SKM-1 treated with dmso at 0.1 percent for 144 hours (cell line): ENCODE results near the gene EIF3K.

Experiments used
- DNase-seq: peaks from one replicate; lab custom pipeline; 2025; ENCODE audit not compliant: unreplicated experiment; lab: John Stamatoyannopoulos, UW

EIF3K gene

DNA sequence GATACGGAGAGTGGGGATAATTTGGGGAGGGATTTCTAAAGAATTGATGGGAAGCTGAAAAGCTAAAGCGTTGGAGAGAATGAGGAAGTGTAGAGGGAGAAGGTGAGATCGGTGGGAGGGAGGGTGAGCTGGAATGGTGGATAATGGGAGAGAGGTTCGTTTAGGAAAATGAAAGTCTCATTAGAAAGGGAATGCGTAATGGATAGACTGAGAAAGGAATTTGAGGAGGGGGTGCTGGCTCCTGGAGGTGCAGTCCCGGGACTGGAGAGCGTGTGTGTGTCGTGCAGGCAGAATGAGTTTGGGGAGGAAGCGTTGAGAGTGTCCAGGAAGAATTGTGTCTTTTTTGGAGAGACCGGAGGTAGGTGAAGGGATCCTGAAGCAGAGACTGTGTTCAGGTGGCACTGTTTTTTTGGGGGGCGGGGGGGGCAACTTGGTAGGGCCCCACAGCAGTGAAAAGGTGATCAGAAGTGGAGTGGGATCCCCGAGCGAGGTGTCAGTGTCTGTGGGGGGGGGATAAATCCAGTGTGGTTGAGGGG lies 29.8 kb downstream of the EIF3K start:
- DNase-seq = no peak

- no peak for DNase-seq
These were observed 30.6 kb downstream of the EIF3K start for GRCh38 chr19:38649305-38650171.

DNA sequence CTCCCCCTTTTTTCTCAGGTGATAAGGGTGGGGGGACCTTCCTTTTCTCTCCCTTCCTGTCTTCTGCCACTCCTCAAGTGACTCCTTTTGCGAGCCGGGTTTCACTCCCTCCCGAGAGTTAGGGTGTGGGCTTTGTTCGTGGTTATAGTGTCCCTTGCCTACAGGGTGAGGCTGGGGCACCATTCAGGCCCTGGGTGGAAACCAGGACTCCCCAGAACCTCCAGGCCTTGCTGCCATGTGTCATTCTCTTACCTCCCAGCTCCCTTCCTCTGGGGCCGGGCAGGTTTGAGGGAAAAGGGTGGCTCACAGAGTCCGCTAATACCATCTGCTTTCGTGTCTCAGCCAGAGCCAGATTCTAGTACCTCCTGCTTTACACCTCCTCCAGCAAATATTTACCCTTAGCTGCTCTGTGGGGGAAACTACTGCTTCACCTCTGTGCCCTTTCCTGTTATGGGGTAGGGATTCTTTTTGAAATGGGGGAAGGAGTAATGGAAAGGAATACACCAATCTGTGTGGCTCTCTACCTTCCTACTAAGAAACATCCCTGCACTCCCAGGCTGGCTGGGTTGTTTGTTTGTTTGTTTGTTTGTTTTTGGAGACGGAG lies 31.3 kb downstream of the EIF3K start:
- no peak for DNase-seq

- peak; percentile 66 for DNase-seq
These were observed 32.1 kb downstream of the EIF3K start for GRCh38 chr19:38650911-38651584.

- DNase-seq = no peak
These were observed 34.1 kb downstream of the EIF3K start for GRCh38 chr19:38653028-38653571.

DNA sequence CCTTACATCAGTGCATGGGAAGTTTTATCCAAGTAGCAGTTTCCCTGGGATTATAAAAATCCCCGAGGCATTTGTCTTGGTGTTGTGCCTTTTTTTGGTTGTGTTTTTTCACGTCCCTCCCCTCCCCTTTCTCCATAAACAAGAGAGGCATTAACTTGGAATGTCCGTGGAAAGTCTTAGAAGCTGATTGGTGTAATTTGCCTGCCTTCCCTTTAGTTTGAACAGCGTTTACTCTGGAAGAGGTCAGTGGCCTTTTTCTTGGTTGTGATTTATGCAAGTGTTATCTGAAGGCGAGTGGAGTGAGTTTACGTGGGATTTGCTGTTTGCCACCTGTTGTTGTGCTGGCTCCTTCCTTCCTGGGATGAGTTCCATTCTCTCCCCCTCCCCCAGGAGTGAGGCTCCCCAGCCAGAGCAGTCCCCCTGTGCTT lies 35.7 kb downstream of the EIF3K start:
- no peak for DNase-seq

- no peak for DNase-seq
These were observed 36.3 kb downstream of the EIF3K start for GRCh38 chr19:38655148-38655824.

DNA sequence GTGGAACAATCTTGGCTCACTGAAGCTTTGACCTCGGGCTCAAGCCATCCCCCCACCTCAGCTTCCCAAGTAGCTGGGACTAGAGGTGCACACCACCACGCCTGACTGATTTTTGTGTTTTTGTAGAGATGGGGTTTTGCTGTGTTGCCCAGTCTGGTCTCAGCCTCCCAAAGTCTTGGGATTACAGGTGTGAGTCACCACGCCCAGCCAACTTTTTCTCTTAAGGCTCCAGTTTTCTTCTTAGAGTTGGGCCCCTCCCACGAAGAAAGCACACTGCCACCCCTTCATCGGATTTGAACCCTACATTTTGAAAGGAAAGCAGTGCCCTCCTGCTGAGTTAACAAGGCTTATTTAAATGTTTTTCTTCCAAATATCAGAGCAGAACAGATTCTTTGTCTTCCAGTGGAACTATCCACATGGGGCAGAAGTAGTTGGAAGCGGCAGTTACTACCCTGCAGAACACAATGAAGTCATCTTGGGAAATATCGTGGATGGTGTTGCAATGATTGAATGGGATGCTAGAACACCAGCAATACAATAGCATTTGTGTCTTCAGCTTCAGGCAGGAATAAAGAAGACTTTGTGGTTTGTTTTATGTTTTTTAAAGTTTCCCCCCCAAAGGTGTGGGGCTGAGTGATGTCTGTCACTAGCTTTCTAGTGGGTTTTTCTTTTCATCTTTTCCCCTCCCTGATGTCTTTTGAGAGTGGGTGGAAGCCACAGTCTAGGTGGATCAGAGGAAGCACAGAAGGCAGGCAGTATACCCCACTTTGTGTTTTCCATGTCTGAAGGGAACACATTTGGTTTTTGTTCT lies 37.4 kb downstream of the EIF3K start:
- DNase-seq = peak; percentile 36

DNA sequence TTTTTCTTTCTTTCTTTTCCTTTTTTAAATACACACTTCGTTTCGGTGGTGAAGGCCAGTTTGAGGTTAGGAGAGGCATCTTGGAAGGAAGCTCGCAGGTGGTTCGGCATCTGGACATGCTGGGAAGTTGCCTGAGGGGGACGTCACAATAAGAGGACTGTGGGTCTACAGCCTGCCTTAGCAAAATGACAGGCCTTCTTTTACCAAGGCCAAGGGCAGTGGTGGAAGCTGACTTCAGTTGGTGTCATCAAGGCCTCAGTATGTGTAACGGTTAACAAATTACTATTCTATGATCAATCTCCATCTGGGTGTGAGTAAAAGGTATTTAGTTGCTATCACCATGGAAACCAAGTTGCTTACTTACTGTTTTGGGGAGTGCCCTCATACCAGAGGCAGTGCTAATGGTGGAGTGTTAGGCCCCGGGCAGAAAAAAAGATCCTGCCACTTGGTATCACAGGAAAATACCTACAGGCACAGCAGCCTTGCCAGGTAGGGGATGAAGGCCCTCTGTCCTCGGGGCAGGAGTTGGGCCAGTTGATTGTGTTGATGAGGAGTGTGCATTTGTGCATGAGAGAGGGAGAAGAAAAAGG lies 38.7 kb downstream of the EIF3K start:
- DNase-seq = no peak

DNA sequence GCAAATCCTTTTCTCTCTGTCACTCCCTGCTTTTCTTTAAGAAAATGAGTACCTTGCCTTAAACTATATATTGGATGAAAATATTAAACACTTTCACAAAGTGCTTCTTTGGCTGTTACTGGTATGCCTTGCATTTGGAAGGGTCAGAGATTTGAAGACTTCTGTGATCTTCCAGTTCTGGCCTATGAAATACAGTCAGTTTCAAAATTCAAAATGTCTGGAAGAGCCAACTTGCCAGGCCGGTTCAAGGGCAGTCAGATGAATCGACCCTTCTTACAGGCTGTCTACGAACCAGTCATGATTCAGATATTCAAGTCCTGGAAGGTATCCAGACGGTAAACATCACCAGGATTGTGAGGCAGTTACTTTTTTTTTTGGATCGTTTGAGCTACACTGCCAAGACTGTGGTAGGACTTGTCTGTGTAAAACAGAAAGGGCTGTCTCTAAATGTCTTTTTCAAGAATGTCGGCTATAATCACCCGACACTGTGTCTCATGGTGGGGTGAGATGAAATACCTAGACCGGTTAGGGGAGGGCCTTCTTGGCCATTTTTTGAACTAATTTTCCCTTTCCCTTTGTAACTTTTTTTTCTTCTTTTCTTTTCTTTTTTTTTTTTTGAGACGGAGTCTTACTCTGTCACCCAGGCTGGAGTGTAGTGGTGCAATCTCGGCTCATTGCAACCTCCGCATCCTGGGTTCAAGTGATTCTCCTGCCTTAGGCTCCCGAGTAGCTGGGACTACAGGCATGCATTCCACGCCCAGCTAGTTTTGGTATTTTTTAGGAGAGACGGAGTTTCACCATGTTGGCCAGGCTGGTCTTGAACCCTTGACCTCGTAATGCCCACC lies 39.7 kb downstream of the EIF3K start:
- no peak for DNase-seq

DNA sequence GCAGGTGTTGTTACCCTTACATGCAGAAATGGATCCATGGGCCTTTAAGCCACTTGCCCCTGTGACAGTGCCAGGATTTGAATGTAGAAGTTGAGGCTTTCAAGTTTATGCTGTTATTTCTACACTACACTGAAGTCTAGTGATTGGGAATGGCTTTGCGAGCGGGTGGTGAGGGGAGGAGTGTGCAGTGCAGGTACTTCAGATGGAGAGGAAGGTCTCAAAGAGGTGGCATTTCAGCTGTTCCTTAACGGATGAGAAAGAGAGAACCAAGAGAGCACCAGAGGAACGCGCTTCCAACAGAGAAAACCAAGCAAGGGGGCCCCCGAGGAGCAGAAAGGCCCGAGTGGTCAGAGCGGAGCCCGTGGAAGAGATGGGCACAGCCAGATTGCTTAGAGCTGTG lies 41.7 kb downstream of the EIF3K start:
- no peak for DNase-seq

DNA sequence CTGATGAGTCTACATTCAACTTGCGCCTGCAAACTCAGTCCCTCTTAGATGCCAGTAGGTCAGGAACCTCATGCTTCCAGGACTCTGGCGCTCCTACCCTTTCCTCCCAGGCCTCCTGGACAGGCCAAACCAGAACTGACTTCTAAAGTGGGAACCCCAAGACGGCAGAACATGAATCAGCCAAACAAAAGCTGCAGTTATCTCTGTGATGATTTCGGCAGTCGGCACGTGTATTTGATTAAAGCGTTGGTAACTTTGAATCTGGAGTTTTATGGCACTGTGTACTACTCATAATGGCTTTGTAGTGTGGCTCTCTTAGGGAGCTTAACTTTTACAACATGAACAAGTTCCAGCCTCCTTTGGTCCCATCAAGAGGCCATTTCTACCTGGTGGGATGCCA lies 42.1 kb downstream of the EIF3K start:
- DNase-seq = no peak

DNA sequence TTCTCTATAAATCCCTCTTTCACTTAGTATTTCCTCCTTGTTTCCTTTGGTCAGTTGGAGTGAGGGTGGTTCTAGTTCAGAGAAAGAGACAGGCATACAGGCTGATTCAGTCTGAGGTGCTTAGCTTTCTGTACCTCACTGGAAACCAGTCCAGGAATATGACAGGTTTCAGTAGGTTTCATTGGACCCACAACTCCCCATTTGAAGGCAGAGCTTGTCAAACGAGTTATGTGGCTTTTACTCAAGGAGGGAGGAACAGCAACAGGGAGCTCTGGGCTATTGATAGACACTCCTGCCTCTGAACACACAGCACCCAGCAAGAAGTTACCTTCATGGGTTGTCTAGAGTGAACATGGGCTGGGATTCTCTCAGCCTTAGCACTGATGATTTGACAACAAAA lies 43.0 kb downstream of the EIF3K start:
- no peak for DNase-seq

DNA sequence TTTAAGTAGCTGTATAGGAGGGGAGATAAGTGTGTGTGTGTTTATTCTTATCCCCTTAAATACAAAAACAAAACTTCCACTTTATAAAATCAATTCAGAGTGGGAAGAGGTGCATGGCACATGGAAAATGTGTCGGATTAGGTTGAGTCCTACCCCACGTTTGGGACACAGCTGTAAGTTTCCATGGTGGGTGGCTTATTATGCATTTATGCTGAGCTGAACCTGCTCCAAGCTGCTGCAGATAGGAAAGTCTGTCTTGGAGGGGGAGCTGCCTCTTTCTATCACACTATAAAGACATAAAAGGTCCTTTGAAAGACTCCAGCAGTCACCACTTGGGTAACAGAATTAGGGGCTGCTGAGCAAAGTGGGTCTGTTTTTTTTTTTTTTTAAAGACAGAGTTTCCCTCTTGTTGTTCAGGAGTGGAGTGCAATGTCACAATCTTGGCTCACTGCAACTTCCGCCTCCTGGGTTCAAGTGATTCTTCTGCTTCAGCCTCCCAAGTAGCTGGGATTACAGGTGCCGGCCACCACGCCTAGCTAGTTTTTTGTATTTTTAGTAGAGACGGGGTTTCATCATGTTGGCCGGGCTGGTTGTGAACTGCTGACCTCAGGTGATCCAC lies 43.7 kb downstream of the EIF3K start:
- no peak for DNase-seq

DNA sequence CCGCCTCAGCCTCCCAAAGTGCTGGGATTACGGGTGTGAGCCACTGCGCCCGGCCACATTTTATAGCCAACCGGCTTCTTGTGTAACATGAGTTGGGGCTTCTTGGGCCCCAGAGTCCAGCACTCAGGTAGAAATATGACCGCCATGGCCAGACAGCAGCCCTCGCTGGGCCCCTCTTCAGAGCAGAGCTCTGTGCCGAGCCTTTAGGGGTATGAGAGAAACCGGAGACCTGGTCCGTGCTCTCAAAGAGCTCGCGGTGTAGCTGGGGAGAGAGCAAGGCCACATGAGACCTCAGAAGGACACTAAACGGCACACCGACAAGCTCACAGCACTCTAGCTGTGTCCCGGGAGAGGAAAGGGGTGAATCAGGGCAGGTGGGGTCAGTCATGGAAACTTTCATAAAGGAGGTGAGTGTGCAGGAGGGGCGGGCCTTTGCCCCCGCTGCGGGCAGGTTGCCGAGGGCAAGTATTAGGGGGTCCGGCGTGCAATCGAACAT lies 44.2 kb downstream of the EIF3K start:
- no peak for DNase-seq

GRCh38 chr19:38663957-38664502 lies 45.0 kb downstream of the EIF3K start:
- no peak for DNase-seq

- peak; percentile 90 for DNase-seq
These were observed 45.7 kb downstream of the EIF3K start for GRCh38 chr19:38664503-38665211.
